ENCODE data around the gene PACS1. TPM values are rescaled to one million over a fixed set of nuclear protein-coding genes. Genes with fewer than 3 reads are reported as not detected.

Gene PACS1
- polyA plus RNA-seq, 1 donor (not counting 4 experiments of a cell fraction or from before 2014, with no cell fraction given), result 14.9 TPM

DNA sequence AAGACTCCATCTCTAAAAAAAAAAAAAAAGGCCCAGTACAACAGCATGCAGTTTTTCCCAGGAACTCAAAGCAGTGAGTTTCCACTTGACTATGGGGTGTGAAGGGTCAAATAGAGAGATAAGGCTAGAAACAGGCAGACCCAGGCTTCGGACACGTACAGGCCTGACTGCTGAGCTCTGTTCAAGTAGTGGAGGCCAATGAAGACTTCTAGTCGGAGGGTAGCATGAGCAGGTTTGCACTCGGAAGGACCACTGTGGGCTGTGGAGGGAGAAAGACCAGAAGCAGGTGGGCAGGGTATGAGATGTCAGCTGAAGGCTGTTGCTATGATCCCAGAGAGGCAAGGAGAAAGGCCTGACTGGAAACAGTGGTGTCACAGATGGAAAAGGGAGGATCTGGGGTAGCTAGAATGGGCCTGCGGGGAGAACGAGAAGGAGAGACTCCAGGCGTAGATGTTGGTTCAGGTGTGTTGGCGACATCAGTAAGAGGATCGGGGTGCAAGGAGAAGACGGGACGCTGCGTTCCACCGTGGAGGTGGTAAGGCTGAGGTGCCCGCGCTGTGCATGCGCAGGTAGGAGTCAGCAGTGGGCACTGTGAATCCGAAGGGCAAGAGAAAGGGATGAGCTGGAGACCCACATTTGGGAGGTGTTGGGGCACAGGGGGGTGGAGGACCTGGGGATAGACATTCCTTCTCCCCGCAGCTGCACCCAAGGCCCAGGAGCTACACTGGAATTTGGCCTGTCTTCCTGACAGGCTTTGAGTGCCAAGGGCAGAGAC, 149.0 kb downstream of the PACS1 start:
- no peaks in the 10 kb centered on the region for H3K27me3 ChIP-seq (ENCODE audit: control insufficient read depth, extremely low read depth, insufficient read depth, low read length)
- H3K79me2 ChIP-seq (ENCODE audit: control insufficient read depth, insufficient read depth, low read length), result no peaks in the 10 kb centered on the region
- DNase-seq (ENCODE audit: low read depth, low spot score), result no peak
- H4K20me1 ChIP-seq (ENCODE audit: control insufficient read depth, extremely low read depth, insufficient read depth, low read length), result no peaks in the 10 kb centered on the region
- H2AFZ ChIP-seq (ENCODE audit: control insufficient read depth, low read length), result no peak overlapping the region
- H3K4me3 ChIP-seq (ENCODE audit: control insufficient read depth in 2 of 3, extremely low read depth in 1 of 3, insufficient read depth in 2 of 3, low read depth in 1 of 3, low read length in 3 of 3), result no peak overlapping the region
- H3K9me1 ChIP-seq (ENCODE audit: control insufficient read depth, extremely low read depth, insufficient read depth, low read length), result no peaks in the 10 kb centered on the region
- no peak overlapping the region for H3K27ac ChIP-seq (ENCODE audit: control insufficient read depth, insufficient read depth, low read length)
- H3K4me1 ChIP-seq (ENCODE audit: control insufficient read depth, extremely low read depth, insufficient read depth, low read length), result no peaks in the 10 kb centered on the region
- dilution Hi-C loops (cut with MboI; ENCODE audit: extremely low pct_ligation_motif_present, low sequenced_read_pairs), result no loop called here
- peaks cover 25% of the 10 kb centered on the region in 2 experiments for H3K36me3 ChIP-seq (ENCODE audit: control insufficient read depth in 2 of 2, extremely low read depth in 1 of 2, insufficient read depth in 2 of 2, low read length in 2 of 2)
- H3K4me2 ChIP-seq (ENCODE audit: control insufficient read depth, extremely low read depth, insufficient read depth, low read depth, low read length), result no peak overlapping the region
- TF ChIP-seq EZH2 (IDR thresholded peaks at IDR 0.05; ENCODE audit: low read length), result no peak
- TF ChIP-seq, protein P1, sequence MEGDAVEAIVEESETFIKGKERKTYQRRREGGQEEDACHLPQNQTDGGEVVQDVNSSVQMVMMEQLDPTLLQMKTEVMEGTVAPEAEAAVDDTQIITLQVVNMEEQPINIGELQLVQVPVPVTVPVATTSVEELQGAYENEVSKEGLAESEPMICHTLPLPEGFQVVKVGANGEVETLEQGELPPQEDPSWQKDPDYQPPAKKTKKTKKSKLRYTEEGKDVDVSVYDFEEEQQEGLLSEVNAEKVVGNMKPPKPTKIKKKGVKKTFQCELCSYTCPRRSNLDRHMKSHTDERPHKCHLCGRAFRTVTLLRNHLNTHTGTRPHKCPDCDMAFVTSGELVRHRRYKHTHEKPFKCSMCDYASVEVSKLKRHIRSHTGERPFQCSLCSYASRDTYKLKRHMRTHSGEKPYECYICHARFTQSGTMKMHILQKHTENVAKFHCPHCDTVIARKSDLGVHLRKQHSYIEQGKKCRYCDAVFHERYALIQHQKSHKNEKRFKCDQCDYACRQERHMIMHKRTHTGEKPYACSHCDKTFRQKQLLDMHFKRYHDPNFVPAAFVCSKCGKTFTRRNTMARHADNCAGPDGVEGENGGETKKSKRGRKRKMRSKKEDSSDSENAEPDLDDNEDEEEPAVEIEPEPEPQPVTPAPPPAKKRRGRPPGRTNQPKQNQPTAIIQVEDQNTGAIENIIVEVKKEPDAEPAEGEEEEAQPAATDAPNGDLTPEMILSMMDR (optimal IDR thresholded peaks at IDR 0.05 in 1 of 3, IDR thresholded peaks at IDR 0.05 in 1 of 3, conservative IDR thresholded peaks at IDR 0.05 in 1 of 3; ENCODE audit: extremely low read depth in 1 of 3, insufficient read depth in 2 of 3, low read length in 3 of 3), result no peak
- no peaks in the 10 kb centered on the region for H3K9me3 ChIP-seq (ENCODE audit: control insufficient read depth, low read depth, low read length)
- no peak overlapping the region for H3K9ac ChIP-seq (ENCODE audit: control insufficient read depth, extremely low read depth, insufficient read depth, low read length)
- no peak for FAIRE-seq

GRCh38 chr11:66219846-66220565, 149.9 kb downstream of the PACS1 start:
- no peak overlapping the region for H2AFZ ChIP-seq (ENCODE audit: control insufficient read depth, low read length)
- no peaks in the 10 kb centered on the region for H3K79me2 ChIP-seq (ENCODE audit: control insufficient read depth, insufficient read depth, low read length)
- no peaks in the 10 kb centered on the region for H3K9me1 ChIP-seq (ENCODE audit: control insufficient read depth, extremely low read depth, insufficient read depth, low read length)
- H3K27ac ChIP-seq (ENCODE audit: control insufficient read depth, insufficient read depth, low read length), result no peak overlapping the region
- H3K36me3 ChIP-seq (ENCODE audit: control insufficient read depth in 2 of 2, extremely low read depth in 1 of 2, insufficient read depth in 2 of 2, low read length in 2 of 2), result peaks cover 26 to 31% of the 10 kb centered on the region in 2 experiments
- no peak for DNase-seq (ENCODE audit: low read depth, low spot score)
- H4K20me1 ChIP-seq (ENCODE audit: control insufficient read depth, extremely low read depth, insufficient read depth, low read length), result no peaks in the 10 kb centered on the region
- H3K4me3 ChIP-seq (ENCODE audit: control insufficient read depth in 2 of 3, extremely low read depth in 1 of 3, insufficient read depth in 2 of 3, low read depth in 1 of 3, low read length in 3 of 3), result no peak overlapping the region
- TF ChIP-seq, protein P1 (optimal IDR thresholded peaks at IDR 0.05 in 1 of 3, IDR thresholded peaks at IDR 0.05 in 1 of 3, conservative IDR thresholded peaks at IDR 0.05 in 1 of 3; ENCODE audit: extremely low read depth in 1 of 3, insufficient read depth in 2 of 3, low read length in 3 of 3), result no peak
- no peak for TF ChIP-seq EZH2 (IDR thresholded peaks at IDR 0.05; ENCODE audit: low read length)
- no peaks in the 10 kb centered on the region for H3K9me3 ChIP-seq (ENCODE audit: control insufficient read depth, low read depth, low read length)
- H3K4me2 ChIP-seq (ENCODE audit: control insufficient read depth, extremely low read depth, insufficient read depth, low read depth, low read length), result no peak overlapping the region
- H3K9ac ChIP-seq (ENCODE audit: control insufficient read depth, extremely low read depth, insufficient read depth, low read length), result no peak overlapping the region
- no peaks in the 10 kb centered on the region for H3K4me1 ChIP-seq (ENCODE audit: control insufficient read depth, extremely low read depth, insufficient read depth, low read length)
- H3K27me3 ChIP-seq (ENCODE audit: control insufficient read depth, extremely low read depth, insufficient read depth, low read length), result no peaks in the 10 kb centered on the region
- FAIRE-seq, result no peak
- dilution Hi-C loops (cut with MboI; ENCODE audit: extremely low pct_ligation_motif_present, low sequenced_read_pairs), result no loop called here
